Spinal cord (tissue), 10 donors: Measurements from ENCODE around the gene UFC1. TPM values are rescaled to one million over a fixed set of nuclear protein-coding genes. Genes with fewer than 3 reads are reported as not detected.

Experiments used
- DNase-seq, 6 donors: peaks; one replicate each; pipeline versions ENCODE4 v3.0.0 to v3.0.0-alpha.2; 2013 to 2015; ENCODE audit warnings: low spot score in 6 of 6, low read depth in 4 of 6
- H3K27ac ChIP-seq: one replicate; pipeline ENCODE4 v1.5.1; 2013; ENCODE audit warnings: low read depth, low read length, control low read depth
- H3K27me3 ChIP-seq: one replicate; pipeline ENCODE4 v1.6.1; 2013; ENCODE audit warnings: low read length; ENCODE audit not compliant: control insufficient read depth, insufficient read depth
- H3K36me3 ChIP-seq: one replicate; pipeline ENCODE4 v1.6.1; 2013; ENCODE audit warnings: low read length; ENCODE audit not compliant: control insufficient read depth, insufficient read depth
- H3K4me1 ChIP-seq: one replicate; pipeline ENCODE4 v1.6.1; 2013; ENCODE audit warnings: low read length; ENCODE audit not compliant: control insufficient read depth, insufficient read depth
- H3K4me3 ChIP-seq: one replicate; pipeline ENCODE4 v1.5.1; 2013; ENCODE audit warnings: low read depth, low read length, control low read depth
- H3K9me3 ChIP-seq: one replicate; pipeline ENCODE4 v1.6.1; 2013; ENCODE audit warnings: low read length; ENCODE audit not compliant: control insufficient read depth, insufficient read depth
- WGBS: methylation state at CpG from one replicate; pipeline ENCODE4 v1.1.5; 2013; ENCODE audit warnings: missing lambda C conversion rate; ENCODE audit not compliant: insufficient coverage; 5-methylcytosine and 5-hydroxymethylcytosine counted together
- polyA plus RNA-seq, 2 donors: library from polyadenylated mRNA; unstranded; fragments of 120-200 nt; gene quantifications; one replicate each; pipeline ENCODE4 v1.2.1, GENCODE V29; 2013; ENCODE audit not compliant: insufficient read length in 2 of 2
- total RNA-seq, 2 donors: library from RNA; depleted of rRNA in 1 of 2; stranded (reverse); fragments of 120-200 nt in 1 of 2; fragments of >200 nt in 1 of 2; gene quantifications; one replicate each; pipeline versions ENCODE4 v1.2.3 to v1.2.4, GENCODE V29; 2013 to 2014
- donor health status: healthy.

Gene UFC1
- total and polyA plus RNA-seq, 4 donors = 86.9 to 165 (median 141) TPM

DNA sequence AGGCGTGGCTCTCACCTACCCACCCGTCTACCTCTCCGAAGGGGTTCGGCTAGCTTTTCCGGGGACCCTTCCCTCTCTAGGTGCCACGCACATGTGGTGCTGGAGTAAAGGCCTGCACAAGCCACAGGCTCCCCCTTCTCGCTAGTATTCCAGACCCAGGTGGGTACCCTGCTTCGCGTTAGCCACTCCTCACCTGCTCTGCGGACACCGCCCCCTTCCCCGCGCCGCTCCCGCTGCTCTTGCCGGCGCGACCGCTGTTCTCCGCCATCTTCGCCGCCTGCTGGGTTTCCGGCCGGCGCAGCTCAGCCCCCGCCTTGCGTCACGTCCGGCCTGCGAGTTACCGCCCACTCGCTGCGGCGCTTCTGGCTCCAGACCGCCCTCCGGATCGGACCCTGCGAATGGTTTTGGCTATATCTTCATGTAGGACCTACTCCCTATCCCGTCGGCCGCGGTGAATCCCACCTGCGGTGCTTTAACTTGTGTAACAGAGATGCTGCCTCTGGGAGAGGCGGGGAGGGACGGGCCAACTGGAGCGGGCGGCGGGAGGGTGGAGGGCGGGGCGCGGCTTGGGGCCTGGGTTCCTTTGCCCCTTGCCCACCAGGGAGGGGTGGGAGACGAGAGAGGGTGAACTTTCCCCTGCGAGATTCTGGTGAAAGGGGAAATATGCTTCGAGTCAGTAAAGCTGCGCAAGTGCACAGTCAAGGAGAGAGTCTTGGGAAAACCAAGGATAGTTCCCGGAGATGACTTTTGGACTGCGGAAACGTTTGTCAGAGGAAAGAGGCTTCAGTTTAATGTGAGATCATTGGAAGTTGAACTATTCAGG is 35.8 kb upstream of the UFC1 start, which contains the start of the genes NIT1 and PFDN2:
TSS of gene NIT1 (plus strand) at position 347 of the 823 bp plus-strand sequence. CDS start at position 419, 72 bp downstream.
TSS of gene PFDN2 (minus strand) at position 279 of the 823 bp plus-strand sequence. CDS start at position 268, 11 bp downstream.
- peaks cover 25% of the 10 kb centered on the region for H3K4me1 ChIP-seq

DNA sequence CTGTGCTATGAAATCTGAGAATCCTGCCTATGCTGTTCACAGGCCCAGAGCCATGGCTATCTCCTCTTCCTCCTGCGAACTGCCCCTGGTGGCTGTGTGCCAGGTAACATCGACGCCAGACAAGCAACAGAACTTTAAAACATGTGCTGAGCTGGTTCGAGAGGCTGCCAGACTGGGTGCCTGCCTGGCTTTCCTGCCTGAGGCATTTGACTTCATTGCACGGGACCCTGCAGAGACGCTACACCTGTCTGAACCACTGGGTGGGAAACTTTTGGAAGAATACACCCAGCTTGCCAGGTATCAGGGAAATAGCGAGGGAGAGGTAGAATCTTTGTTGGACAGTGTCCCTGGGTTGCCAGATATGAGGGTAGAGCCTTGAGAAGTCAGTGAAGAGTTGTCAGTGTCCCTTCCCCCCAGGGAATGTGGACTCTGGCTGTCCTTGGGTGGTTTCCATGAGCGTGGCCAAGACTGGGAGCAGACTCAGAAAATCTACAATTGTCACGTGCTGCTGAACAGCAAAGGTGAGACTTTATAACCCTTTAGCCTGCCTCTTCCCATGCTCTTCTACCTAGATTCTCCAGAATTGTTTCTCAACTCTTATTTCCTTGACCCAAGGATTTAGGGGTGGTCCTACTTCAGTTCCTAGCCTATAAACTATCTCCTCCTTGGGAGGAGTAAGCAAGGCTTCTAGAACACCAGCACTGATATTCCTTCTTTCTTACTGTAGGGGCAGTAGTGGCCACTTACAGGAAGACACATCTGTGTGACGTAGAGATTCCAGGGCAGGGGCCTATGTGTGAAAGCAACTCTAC is 34.5 kb upstream of the UFC1 start:
- Histone ChIP-seq H3K4me1 (peaks cover 25% of the 10 kb centered on the region), H3K27ac (peak overlapping the region; percentile 49), H3K4me3 (peak overlapping the region; percentile 73), H3K36me3 (peaks cover 44% of the 10 kb centered on the region), H3K9me3 (no peaks in the 10 kb centered on the region), H3K27me3 (no peaks in the 10 kb centered on the region)
- 54% methylated on average over 9 of the region's 10 CpGs for WGBS
- DNase-seq = peak in 3 of 6 donors; percentile 15 to 83 (median 57)

More for the DNA sequence above, 35.8 kb upstream of the UFC1 start, which contains the start of the genes NIT1 and PFDN2:
- H3K9me3 ChIP-seq = no peaks in the 10 kb centered on the region
- 0% methylated on average over 55 of the region's 58 CpGs for WGBS
- DNase-seq = peak; percentile 71 to 95 (median 80)
- no peaks in the 10 kb centered on the region for H3K27me3 ChIP-seq
- peak within 1 kb of the TSS; percentile 73 for H3K4me3 ChIP-seq
- H3K36me3 ChIP-seq = peaks cover 31% of the 10 kb centered on the region
- peak within 1 kb of the TSS; percentile 88 for H3K27ac ChIP-seq

DNA sequence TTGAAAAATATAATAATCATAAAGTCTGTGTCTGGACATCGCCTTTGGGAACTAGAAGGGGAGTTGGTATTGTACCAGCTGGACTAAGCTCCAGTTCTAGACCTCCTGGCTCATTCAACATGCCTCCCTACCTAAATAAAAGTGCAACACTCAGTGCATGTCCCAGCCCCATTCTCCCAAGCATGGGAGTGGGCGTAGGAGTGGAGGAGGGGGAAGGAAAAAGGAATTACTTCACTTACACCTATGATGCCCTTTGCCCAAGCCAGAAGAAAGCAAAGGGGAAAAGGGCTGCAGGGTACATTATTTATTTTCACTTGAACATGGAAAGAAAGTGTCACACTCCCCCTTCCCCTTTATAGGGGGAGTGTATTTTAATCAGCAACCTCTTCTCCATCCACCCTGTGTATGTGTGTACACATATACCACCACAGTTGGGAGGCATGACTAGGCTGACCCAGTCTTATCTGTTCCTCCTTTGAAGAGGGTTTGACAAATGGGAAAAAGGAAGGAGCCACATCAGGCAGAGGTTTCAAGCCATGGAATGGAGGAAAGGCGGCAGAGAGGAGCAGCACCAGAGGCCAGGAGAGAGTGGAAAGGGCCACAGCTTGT is 32.6 kb upstream of the UFC1 start:
- Histone ChIP-seq H3K27me3 (no peaks in the 10 kb centered on the region), H3K36me3 (peaks cover 52% of the 10 kb centered on the region), H3K9me3 (no peaks in the 10 kb centered on the region), H3K4me3 (no peak overlapping the region), H3K27ac (no peak overlapping the region), H3K4me1 (peaks cover 23% of the 10 kb centered on the region)
- DNase-seq = no peak
- no CpG with 5 or more reads among the region's 3 CpGs for WGBS

DNA sequence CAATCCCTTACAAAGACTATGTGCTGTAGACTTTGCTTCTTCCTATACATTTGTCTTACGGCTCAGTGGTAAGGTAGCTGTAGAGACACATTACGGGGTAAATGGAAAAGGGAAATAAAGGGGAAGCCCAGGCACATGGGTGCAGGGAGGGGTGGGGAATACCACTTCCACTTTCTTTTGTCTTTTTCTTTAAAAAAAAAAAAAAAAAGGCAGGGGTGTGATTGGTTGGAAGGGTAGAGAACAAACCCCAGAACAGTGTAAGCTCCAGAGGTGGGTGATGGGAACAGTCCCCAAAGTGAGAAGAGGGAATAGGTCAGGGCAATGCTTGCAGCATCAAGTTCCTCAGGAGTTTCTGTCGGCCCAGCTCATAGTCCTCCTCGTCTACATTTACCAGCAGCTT is 31.9 kb upstream of the UFC1 start:
- Histone ChIP-seq H3K4me3 (no peak overlapping the region), H3K4me1 (peaks cover 17% of the 10 kb centered on the region), H3K27me3 (no peaks in the 10 kb centered on the region), H3K9me3 (no peaks in the 10 kb centered on the region), H3K36me3 (peaks cover 50% of the 10 kb centered on the region), H3K27ac (no peak overlapping the region)
- DNase-seq = no peak
- 70% methylated on average over 2 of the region's 4 CpGs for WGBS

DNA sequence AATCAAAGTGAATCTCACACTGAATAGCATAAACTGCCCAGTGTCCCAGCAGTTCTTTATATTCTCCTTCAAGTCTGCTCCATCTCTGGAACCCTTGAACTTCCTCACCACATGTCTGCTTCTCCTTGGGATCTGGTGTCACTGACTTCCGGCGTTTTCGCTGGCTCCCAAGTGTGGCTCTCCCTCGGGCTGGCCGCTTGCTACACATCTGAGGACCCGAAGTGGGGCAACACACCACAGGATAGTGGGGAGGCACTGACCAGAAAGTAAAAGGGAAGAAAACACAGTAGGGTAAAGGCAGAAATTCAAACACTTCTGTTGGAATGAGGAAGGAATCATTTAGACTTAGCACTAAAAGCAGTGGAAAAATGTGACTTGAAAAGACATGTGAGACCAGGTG is 30.8 kb upstream of the UFC1 start:
- Histone ChIP-seq H3K27ac (no peak overlapping the region), H3K4me1 (peaks cover 13% of the 10 kb centered on the region), H3K4me3 (no peak overlapping the region), H3K27me3 (no peaks in the 10 kb centered on the region), H3K9me3 (no peaks in the 10 kb centered on the region), H3K36me3 (peaks cover 53% of the 10 kb centered on the region)
- DNase-seq = no peak
- 88% methylated on average over 6 of the region's 6 CpGs for WGBS

DNA sequence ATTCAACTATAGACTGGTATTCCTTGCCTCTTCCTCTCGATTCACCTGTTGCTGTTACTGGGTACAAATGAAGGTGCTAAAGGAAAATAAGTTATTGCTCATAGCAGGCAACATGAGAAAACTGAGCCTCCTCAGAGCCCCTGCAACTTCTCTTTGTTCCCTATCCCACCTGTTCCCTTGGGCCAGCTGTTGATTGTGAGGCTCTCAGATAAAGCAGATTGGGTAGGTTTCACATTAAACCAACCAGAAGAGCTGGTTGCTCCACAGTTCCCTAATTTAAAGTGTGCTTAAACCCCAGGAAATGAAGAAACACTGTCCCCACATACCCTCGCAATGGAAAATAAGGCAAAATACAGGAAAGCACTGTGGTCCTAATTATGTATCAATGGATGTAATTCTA is 26.1 kb upstream of the UFC1 start:
- H3K36me3 ChIP-seq = peaks cover 42% of the 10 kb centered on the region
- H3K4me1 ChIP-seq = no peaks in the 10 kb centered on the region
- H3K4me3 ChIP-seq = no peak overlapping the region
- WGBS = no CpG with 5 or more reads among the region's 2 CpGs
- no peak for DNase-seq
- H3K27ac ChIP-seq = no peak overlapping the region
- no peaks in the 10 kb centered on the region for H3K27me3 ChIP-seq
- no peaks in the 10 kb centered on the region for H3K9me3 ChIP-seq

DNA sequence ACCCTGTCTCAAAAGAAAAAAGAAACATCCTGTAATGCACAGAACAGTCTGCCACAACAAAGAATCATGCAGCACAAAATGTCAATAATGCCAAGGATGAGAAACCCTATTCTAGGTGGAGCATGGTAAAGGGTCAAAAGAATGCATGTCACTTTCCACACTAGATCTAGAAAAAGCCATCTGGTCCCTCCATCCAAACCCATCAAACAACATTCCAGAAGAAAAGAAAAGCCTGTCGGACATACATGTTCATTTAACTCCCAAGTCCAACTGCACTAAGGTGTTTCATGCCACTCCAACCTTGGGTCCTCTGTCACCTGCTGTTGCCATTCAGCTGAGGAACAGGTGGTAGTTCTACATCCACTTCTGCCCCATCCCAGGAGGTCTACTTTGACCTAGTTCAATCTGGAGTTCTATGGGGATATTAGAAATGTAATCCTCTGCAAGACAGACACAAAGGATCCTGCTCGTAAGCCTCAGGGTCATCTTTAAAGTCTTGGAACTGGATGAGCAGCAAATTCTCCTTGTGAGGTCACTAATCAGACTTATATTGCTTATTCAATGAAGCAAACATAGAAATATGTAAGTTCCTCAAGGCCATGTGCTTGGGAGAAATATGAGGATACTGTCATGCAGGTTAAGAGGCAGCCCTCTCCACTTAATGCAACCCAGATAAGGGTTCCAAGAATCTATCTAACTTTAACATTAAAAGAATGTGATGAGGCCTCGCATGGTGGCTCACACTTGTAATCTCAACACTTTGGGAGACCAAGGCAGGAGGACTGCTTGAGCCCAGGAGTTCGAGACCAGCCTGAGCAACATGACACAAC is 25.0 kb upstream of the UFC1 start:
- H3K4me3 ChIP-seq = no peak overlapping the region
- no peaks in the 10 kb centered on the region for H3K27me3 ChIP-seq
- peaks cover 30% of the 10 kb centered on the region for H3K36me3 ChIP-seq
- H3K4me1 ChIP-seq = peaks cover 4% of the 10 kb centered on the region
- H3K9me3 ChIP-seq = no peaks in the 10 kb centered on the region
- WGBS = 92% methylated on average over 2 of the region's 4 CpGs
- H3K27ac ChIP-seq = no peak overlapping the region
- DNase-seq = no peak

DNA sequence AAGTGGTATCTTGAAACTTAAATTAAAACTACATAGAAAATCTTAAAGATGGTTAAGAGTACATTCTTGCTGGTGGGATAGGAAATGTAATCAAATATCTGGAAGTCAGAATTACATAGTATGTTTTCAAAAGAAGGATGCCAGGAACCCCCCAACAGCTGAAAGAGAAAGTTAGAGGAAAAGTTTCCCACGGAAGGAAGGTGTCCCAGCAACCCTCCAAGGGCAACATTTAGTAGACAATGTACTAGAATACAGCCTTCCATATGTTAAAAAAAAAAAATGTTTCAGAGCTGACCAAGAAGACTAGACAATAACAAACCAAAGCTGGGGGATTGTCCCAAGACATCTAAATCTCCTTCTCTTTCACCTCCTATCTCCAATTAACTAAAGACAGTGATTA is 23.5 kb upstream of the UFC1 start:
- peaks cover 16% of the 10 kb centered on the region for H3K36me3 ChIP-seq
- H3K27me3 ChIP-seq = no peaks in the 10 kb centered on the region
- no CpG with 5 or more reads among the region's 1 CpG for WGBS
- peaks cover 10% of the 10 kb centered on the region for H3K4me1 ChIP-seq
- DNase-seq = no peak
- H3K27ac ChIP-seq = no peak overlapping the region
- H3K4me3 ChIP-seq = no peak overlapping the region
- no peaks in the 10 kb centered on the region for H3K9me3 ChIP-seq
